RWPE1 (cell line): Measurements from ENCODE around the gene NHLH1.

Source experiments
- CTCF ChIA-PET: fragments of 350-600 bp; sonication (Branson Sonifier 250); formaldehyde crosslinking; extraction: SDS; loops from one replicate; lab custom pipeline; 2021; lab: Yijun Ruan, JAX
- POLR2A ChIA-PET: fragments of 400-600 bp; formaldehyde crosslinking; extraction: SDS; loops from one replicate; lab custom pipeline; 2020; ENCODE audit warnings: antibody characterized with exemption; ENCODE audit not compliant: low non-redundant PET; lab: Yijun Ruan, JAX
- DNase-seq: peaks from one replicate; pipeline ENCODE4 v3.0.0; 2012; ENCODE audit warnings: low spot score
- H3K27ac ChIP-seq: fragments of 450-650 bp; 2 replicates; pipeline ENCODE4 v1.5.1; 2017
- TF ChIP-seq, protein P1 (sequence below): fragments of 450-650 bp; conservative IDR thresholded peaks from 2 replicates; pipeline ENCODE4 v1.5.1; 2017; ENCODE audit warnings: low read depth, mild to moderate bottlenecking

The NHLH1 gene

DNA sequence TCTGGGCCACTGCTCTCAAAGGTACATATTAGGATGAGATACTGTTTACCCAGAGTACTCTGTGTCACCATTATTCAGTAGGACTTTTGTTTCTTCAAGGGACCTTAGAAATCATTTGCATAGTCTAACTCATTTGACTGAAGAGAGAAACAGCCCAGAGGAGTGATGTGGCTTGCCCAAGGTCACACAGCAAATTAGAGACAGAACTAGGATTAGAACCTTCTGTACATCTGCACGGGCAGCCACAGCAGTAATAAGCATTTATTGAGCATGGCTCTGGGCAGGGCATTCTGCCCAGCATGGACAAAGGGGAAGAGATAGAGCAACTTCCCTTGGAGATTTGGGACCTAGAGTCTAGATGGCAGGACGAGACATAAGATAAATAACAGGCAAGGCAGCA is 5.7 kb upstream of the NHLH1 start:
- no peak overlapping the region for H3K27ac ChIP-seq
- no peak for DNase-seq
- CTCF ChIA-PET, result no interaction called here
- TF ChIP-seq, protein P1, sequence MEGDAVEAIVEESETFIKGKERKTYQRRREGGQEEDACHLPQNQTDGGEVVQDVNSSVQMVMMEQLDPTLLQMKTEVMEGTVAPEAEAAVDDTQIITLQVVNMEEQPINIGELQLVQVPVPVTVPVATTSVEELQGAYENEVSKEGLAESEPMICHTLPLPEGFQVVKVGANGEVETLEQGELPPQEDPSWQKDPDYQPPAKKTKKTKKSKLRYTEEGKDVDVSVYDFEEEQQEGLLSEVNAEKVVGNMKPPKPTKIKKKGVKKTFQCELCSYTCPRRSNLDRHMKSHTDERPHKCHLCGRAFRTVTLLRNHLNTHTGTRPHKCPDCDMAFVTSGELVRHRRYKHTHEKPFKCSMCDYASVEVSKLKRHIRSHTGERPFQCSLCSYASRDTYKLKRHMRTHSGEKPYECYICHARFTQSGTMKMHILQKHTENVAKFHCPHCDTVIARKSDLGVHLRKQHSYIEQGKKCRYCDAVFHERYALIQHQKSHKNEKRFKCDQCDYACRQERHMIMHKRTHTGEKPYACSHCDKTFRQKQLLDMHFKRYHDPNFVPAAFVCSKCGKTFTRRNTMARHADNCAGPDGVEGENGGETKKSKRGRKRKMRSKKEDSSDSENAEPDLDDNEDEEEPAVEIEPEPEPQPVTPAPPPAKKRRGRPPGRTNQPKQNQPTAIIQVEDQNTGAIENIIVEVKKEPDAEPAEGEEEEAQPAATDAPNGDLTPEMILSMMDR, result no peak
- POLR2A ChIA-PET, result no interaction called here

DNA sequence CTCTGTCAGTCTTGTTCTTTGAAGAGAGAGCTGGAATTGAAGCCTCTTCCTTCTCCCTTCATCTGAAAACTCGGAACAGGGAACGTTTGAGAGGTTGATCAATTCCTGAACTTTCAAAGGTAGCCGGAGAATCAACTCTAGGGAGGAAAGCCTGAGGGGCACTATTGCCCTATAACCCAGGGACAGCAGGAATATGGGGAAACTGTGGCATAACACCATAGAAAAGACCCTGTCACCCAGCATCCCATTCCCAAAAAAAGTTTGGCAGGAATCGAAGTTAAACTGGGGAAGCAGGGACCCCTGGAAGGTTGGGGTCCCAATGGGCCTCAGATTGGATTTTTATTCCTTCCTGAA is 5.1 kb upstream of the NHLH1 start:
- TF ChIP-seq, protein P1, result no peak
- H3K27ac ChIP-seq, result no peak overlapping the region
- DNase-seq, result no peak
- CTCF ChIA-PET, result no interaction called here
- POLR2A ChIA-PET, result no interaction called here

DNA sequence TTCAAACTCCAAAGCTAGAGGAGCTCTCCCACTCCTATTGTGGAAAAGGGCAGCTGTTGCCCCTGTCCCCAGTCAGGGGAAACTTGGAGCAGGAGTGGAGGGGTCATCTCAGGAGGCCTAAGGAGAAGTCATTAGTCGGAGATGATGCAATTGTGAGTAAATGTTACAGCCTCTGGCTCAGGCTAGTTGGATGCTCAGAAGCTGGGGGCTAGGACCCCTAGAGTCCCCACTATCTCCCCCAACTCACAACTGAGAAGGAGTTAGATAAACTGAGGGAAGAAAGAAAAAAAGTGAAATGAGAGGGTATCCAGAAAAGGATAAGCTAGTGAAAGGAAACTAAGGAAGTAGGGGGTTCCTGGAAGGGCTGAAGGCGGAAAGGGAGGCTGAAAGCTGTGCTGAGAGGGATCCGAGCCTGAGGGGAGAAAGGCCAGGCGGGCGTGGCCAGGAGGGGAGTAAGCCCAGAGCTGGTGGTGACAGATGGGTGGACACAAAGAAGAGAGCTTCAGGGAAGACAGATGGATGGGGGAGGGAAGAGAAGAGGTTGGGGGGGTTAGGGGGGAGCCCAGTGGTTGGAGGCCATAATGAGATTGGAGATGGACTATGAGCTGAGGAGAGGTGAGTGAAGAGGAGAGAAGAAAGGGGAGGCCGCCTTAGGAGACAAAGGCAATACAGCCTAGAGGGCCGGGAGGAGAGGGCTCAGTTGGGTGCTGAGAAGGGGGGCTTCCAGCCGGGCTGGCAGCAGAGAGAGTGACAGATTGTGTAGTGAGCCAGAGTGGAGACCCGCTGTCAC is 4.5 kb upstream of the NHLH1 start:
- ChIA-PET POLR2A (interaction anchor here (0.6 kb wide), 1 partner anchor 95 kb away, joined by 3 read pairs; no protein-coding TSS in a partner anchor), CTCF (interaction anchor here (0.6 kb wide), 1 partner anchor 1723 kb away, joined by 4 read pairs; no protein-coding TSS in a partner anchor)
- DNase-seq, result no peak

DNA sequence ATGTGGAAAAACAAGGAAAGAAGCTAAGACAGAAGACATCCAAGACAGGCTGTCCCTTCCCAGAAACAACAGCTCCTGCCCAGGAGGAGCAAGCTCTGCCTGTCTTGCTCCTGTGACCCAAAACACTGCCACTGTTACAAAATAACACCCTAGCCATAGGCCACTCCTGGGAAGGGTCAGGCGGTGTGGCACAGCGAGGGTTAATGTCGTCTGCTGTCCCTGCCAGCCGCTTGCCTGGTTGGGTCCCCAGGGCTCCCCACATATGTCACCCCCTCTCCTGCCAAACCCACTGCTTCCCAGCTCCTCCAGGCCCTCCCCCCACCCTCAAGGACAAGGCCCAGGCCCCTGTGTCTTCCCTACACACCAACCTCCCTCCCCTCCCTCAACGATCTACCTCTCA is 3.9 kb upstream of the NHLH1 start:
- no peak for DNase-seq
- ChIA-PET POLR2A (interaction anchor here (0.6 kb wide), 1 partner anchor 96 kb away, joined by 3 read pairs; no protein-coding TSS in a partner anchor), CTCF (no interaction called here)
- TF ChIP-seq, protein P1, result no peak
- no peak overlapping the region for H3K27ac ChIP-seq

More for the DNA sequence above, 4.5 kb upstream of the NHLH1 start:
- TF ChIP-seq, protein P1, result no peak
- H3K27ac ChIP-seq, result no peak overlapping the region

DNA sequence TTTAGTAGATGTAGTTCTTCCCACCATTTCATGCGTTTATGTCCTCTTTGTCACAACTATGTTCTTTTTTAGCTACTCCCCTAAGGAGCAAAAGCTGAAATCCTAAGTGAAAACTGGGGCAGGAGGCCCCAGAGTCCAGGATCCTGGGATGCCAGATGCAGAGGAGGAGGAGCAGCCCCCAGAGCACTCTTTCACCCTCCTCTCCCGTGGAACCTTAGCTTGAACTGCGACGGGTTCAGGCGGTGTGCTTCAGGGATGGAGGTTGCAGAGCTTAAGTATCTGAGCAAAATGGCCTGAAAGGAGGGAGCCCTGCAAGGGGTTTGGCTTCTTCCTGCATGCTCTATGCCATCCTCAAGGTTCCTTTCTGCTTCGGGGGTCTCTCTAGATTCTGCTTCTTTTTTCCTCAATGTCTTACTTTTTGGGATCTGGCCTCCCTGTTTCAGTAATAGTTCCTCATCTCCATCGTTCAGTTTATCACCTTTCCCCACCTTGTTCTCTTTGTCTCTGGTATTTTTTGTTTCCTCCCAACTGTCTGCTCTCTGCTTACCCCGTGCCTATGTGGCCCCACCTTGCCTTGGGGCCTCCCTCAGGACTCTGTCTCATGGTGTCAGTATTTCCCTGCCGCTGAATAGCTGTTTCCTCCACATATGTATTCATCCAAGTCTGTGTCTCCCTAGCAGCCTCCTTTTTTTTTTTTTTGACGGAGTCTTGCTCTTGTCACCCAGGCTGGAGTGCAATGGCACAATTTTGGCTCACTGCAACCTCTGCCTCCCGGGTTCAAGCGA is 2.7 kb upstream of the NHLH1 start:
- POLR2A ChIA-PET, result interaction anchor here (0.6 to 0.7 kb wide), 2 partner anchors 44 to 733 kb away, joined by 4 to 5 read pairs; no protein-coding TSS in a partner anchor
- CTCF ChIA-PET, result interaction anchor here (1.0 to 1.8 kb wide), 2 partner anchors 11 to 263 kb away, joined by 3 to 4 read pairs; no protein-coding TSS in a partner anchor
- TF ChIP-seq, protein P1, result no peak
- H3K27ac ChIP-seq, result no peak overlapping the region
- DNase-seq, result no peak

DNA sequence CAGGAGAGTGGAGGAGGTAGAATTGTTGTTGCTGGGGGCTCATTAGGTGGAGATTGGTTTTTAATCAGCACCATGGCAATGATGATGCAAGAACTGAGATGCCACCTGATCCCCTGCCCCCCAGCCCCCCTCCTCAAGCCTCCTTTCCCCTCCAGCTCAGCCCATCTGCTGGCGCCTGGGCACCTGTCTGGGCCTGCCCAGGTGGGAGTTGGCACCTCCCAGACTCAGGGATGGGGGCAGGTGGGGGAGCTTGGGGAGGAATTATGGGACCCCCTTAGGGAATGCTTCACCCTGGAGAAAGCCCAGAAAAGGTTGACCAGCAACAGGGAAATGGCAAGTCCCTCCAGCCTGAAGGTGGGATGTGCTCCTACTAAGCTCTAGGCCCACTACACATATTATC is 1.5 kb upstream of the NHLH1 start:
- ChIA-PET CTCF (interaction anchor here (0.8 to 1.8 kb wide), 2 partner anchors 12 to 14 kb away, joined by 4 read pairs; no protein-coding TSS in a partner anchor), POLR2A (no interaction called here)
- TF ChIP-seq, protein P1, result no peak
- no peak for DNase-seq
- H3K27ac ChIP-seq, result no peak overlapping the region
